ENCODE data around the gene SH3BP5. TPM values are rescaled to one million over a fixed set of nuclear protein-coding genes. Genes with fewer than 3 reads are reported as not detected.
A peak's percentile ranks its signal among the peaks of the same experiment; 100 is the strongest.

Gene SH3BP5
- total RNA-seq, 1 experiment from 2014 or later = 13.9 TPM

DNA sequence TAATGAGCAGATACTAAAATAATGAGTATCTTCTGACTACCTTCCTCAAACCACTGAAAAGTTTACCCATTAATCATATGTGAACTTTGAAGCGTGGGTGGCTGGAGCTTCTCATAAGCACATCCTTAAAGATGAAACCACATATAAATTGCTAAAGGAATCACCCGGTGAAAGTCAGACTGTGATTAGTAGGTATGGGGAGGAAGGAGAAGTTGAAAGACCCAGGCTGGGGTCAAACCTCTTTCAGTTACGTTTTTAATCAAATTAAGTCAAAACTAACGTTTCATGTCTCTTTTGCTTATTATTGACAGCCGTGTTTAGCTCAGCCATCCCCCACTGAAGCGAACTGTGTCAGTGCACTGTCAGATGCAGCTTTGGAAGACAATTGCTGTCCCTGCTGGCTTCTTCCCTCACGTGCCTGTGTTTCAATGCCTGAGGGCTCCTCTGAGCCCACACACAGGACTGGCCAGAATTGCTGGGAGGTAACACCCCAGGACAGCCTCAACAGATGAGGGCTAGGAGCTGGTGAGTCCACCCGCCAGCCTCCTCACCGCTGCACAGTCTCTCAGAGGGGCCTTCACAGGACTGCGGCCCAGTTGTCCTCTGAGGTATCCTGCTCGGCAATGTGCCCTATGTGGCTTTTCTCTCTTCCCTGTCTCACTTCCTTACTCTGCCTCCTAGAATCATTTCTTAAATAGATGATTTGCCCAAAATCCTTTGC lies 29.3 kb upstream of the SH3BP5 start:
- Histone ChIP-seq H3K27ac (ENCODE audit: low read depth, low read length) (no peak overlapping the region), H3K36me3 (ENCODE audit: control insufficient read depth in 1 of 2, insufficient read depth in 2 of 2, low read length in 2 of 2) (no peaks in the 10 kb centered on the region), H3K4me2 (ENCODE audit: low read length) (peak overlapping the region; percentile 55), H3K9ac (ENCODE audit: low read length) (peak overlapping the region; percentile 54), H3K4me3 (replicated peaks in 1 of 2; ENCODE audit: low read depth in 1 of 2, low read length in 2 of 2) (peak overlapping the region in 1 of 2 experiments; percentile 12; a peak in 1 of 4 replicates), H3K4me1 (ENCODE audit: control insufficient read depth in 1 of 2, insufficient read depth in 2 of 2, low read length in 2 of 2) (peaks cover 10 to 37% of the 10 kb centered on the region in 2 experiments), H4K20me1 (ENCODE audit: insufficient read depth) (no peaks in the 10 kb centered on the region), H3K9me3 (ENCODE audit: control insufficient read depth in 1 of 2, insufficient read depth in 1 of 2, low read depth in 1 of 2, low read length in 2 of 2) (no peaks in the 10 kb centered on the region), H3K9me2 (ENCODE audit: insufficient read depth) (no peaks in the 10 kb centered on the region), H3K79me2 (ENCODE audit: insufficient read depth, low read length) (no peaks in the 10 kb centered on the region), H2AFZ (ENCODE audit: low read depth, low read length, poor library complexity, severe bottlenecking) (peak overlapping the region; percentile 95), H3K27me3 (ENCODE audit: insufficient read depth, low read length) (no peaks in the 10 kb centered on the region)
- intact Hi-C loops (cut with micrococcal nuclease) = loop anchor here (1.0 kb wide), 1 partner anchor 17 kb away; no protein-coding TSS in a partner anchor
- RAD21 ChIA-PET (ENCODE audit: low non-redundant PET in 1 of 2, low total read pairs in 2 of 2, uncharacterized antibody in 2 of 2, unreplicated experiment in 2 of 2) = no interaction called here
- TF ChIP-seq EGR1 (IDR thresholded peaks at IDR 0.05; ENCODE audit: low read depth) = no peak
- TF ChIP-seq TCF7L2 (IDR thresholded peaks at IDR 0.05; ENCODE audit: borderline replicate concordance, extremely low read depth, insufficient read depth, insufficient read length) = no peak
- no peak for TF ChIP-seq YY1 (IDR thresholded peaks at IDR 0.05; ENCODE audit: extremely low read depth, insufficient replicate concordance, low read depth, low read length)
- TF ChIP-seq, protein P1, sequence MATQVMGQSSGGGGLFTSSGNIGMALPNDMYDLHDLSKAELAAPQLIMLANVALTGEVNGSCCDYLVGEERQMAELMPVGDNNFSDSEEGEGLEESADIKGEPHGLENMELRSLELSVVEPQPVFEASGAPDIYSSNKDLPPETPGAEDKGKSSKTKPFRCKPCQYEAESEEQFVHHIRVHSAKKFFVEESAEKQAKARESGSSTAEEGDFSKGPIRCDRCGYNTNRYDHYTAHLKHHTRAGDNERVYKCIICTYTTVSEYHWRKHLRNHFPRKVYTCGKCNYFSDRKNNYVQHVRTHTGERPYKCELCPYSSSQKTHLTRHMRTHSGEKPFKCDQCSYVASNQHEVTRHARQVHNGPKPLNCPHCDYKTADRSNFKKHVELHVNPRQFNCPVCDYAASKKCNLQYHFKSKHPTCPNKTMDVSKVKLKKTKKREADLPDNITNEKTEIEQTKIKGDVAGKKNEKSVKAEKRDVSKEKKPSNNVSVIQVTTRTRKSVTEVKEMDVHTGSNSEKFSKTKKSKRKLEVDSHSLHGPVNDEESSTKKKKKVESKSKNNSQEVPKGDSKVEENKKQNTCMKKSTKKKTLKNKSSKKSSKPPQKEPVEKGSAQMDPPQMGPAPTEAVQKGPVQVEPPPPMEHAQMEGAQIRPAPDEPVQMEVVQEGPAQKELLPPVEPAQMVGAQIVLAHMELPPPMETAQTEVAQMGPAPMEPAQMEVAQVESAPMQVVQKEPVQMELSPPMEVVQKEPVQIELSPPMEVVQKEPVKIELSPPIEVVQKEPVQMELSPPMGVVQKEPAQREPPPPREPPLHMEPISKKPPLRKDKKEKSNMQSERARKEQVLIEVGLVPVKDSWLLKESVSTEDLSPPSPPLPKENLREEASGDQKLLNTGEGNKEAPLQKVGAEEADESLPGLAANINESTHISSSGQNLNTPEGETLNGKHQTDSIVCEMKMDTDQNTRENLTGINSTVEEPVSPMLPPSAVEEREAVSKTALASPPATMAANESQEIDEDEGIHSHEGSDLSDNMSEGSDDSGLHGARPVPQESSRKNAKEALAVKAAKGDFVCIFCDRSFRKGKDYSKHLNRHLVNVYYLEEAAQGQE (IDR thresholded peaks at IDR 0.05; ENCODE audit: low read depth) = no peak
- no peak for TF ChIP-seq EZH2 (IDR thresholded peaks at IDR 0.05)
- TF ChIP-seq POLR2A (IDR thresholded peaks at IDR 0.05; ENCODE audit: borderline replicate concordance, extremely low read depth, insufficient read depth, insufficient read length) = no peak
- TF ChIP-seq, protein P2, sequence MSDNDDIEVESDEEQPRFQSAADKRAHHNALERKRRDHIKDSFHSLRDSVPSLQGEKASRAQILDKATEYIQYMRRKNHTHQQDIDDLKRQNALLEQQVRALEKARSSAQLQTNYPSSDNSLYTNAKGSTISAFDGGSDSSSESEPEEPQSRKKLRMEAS (IDR thresholded peaks at IDR 0.05) = no peak
- no peak for TF ChIP-seq FOSL1 (IDR thresholded peaks at IDR 0.05; ENCODE audit: low read depth)
- TF ChIP-seq CEBPB (IDR thresholded peaks at IDR 0.05; ENCODE audit: low read depth) = no peak
- TF ChIP-seq ZNF274 (IDR thresholded peaks at IDR 0.05; ENCODE audit: low read depth, low read length) = no peak
- no peak for TF ChIP-seq SRF (IDR thresholded peaks at IDR 0.05; ENCODE audit: low read depth)
- no peak for TF ChIP-seq SP1 (IDR thresholded peaks at IDR 0.05; ENCODE audit: low read depth)
- no peak for TF ChIP-seq ZFX (IDR thresholded peaks at IDR 0.05)
- TF ChIP-seq POLR2AphosphoS5 (IDR thresholded peaks at IDR 0.05; ENCODE audit: low read depth, low read length) = no peak
- TF ChIP-seq EZH2phosphoT487 (IDR thresholded peaks at IDR 0.05; ENCODE audit: borderline replicate concordance) = no peak
- ATAC-seq (peak; percentile 46), DNase-seq (ENCODE audit: low read depth, low spot score) (no peak)
- CTCF ChIA-PET = interaction anchor here (0.6 to 1.1 kb wide), 2 partner anchors 29 to 44 kb away, joined by 3 read pairs; partner anchors contain the start of gene SH3BP5
- POLR2A ChIA-PET = no interaction called here
- no TSS peak for BruUV-seq (replicated peaks)
